ENCODE measurements around the gene FBXO28.
A peak's percentile ranks its signal among the peaks of the same experiment; 100 is the strongest.
"Not testable (repeated sequence)": the region's sequence is repeated elsewhere in the genome, so short reads cannot be mapped to it uniquely, and the experiment has no call there.

The FBXO28 gene

DNA sequence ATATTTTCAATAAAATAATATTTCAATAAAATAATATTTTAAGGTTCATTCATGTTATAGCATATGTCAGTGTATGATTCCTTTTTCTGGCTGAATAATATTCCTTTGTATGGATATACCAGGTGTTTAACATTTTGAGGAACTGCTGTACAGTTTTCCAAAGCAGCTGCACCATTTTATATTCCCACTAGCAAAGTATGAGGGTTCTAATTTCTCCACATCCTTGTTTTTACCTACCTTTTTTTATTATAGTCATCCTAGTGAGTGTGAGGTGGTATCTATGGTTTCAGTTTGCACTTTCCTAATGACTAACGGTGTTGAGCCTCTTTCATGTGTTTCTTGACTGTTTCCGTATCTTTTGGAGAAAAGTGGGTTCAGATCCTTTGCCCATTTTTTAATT is 74.4 kb downstream of the FBXO28 start:
- DNase-seq (ENCODE audit: low spot score) = no peak

- no peak for DNase-seq (ENCODE audit: low spot score)
These were observed 75.7 kb downstream of the FBXO28 start for GRCh38 chr1:224189561-224189960.

GRCh38 chr1:224192082-224192788 is 78.3 kb downstream of the FBXO28 start:
- DNase-seq (ENCODE audit: low spot score) = no peak

DNA sequence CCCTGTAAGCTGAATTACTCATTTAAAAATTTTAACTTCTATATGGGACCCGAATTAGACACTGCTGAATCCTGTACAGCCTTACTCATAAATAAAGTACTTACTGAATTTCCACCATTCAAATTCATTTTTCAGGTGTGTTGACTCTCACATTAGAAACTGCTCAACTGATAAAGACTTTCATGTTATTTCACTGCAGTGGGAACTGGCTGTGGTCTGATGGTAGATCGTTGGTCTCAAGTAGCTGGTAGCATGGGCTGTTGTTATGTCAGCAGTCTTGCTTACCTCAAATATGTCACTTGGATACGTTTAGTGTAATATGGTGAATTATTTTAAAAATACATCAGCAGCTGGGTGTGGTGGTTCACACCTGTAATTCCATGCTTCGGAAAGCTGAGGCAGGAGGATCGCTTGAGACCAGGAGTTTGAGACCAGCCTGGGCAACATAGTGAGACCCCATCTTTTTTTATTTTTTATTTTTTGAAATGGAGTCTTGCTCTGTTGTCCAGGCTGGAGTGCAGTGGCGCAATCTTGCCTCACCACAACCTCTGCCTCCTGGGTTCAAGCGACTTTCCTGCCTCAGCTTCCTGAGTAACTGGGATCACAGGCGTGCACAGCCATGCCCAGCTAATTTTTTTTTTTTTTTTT is 79.5 kb downstream of the FBXO28 start:
- DNase-seq (ENCODE audit: low spot score) = no peak

GRCh38 chr1:224196813-224197600 is 83.1 kb downstream of the FBXO28 start:
- no peak for DNase-seq (ENCODE audit: low spot score)

DNA sequence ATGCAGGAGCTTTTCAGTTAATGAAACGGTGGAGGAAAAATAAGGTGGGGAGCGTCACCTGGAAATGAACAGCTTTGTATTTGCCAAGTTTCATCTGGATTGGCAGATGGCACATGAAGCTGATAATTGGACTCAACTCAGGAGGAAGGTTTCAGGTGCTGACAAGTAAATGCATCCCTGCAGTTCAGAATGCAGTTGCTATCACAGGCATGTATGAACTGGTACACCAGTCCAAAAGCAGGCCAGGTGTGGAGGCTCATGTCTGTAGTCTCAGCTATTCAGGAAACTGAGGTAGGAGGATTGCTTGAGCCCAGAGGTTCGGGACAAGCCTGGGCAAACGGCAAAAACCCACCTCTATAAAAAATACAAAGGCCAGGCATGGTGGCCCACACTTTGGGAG is 84.7 kb downstream of the FBXO28 start:
- DNase-seq (ENCODE audit: low spot score) = no peak

DNA sequence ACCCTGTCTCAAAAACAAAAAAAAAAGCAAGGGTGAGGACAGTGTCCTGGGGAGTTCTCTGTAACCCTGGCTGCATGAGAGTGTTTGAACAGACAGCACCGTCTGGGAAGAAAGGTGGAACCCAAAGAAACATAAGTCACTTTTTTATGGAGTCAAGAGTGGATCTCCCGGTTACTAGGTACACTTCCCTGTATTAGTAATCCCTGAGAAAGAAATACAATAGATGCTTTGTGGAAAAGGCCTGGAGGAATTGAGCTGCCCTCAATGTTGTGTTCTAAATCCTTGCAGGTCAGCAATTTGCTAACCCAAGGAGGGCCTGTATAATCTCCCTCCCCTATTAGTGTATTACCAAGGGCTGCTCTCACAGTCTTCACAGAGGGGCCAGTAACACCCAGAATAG is 85.8 kb downstream of the FBXO28 start:
- peak; percentile 64 for DNase-seq (ENCODE audit: low spot score)

DNA sequence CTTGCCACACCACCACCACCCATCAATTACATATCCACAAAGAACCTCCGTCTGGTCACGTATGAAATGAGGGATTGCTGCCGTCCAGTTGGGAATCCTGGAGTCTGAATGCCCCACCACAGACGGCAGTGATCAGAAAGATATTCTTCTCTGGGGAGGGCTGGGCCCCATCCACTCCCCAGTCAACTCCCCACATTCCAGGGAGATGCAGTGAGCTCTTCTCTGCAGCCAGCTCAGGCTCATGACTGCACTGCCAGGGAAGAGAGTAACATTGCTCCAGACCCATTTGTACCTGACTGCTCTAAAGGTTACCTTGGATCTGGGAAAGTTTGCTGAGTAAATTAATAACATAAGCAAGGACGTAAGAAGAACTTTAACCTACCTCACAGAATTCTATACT is 87.5 kb downstream of the FBXO28 start:
- peak; percentile 76 for DNase-seq (ENCODE audit: low spot score)

- DNase-seq (ENCODE audit: low spot score) = no peak
These were observed 87.9 kb downstream of the FBXO28 start for GRCh38 chr1:224201853-224202252.

DNA sequence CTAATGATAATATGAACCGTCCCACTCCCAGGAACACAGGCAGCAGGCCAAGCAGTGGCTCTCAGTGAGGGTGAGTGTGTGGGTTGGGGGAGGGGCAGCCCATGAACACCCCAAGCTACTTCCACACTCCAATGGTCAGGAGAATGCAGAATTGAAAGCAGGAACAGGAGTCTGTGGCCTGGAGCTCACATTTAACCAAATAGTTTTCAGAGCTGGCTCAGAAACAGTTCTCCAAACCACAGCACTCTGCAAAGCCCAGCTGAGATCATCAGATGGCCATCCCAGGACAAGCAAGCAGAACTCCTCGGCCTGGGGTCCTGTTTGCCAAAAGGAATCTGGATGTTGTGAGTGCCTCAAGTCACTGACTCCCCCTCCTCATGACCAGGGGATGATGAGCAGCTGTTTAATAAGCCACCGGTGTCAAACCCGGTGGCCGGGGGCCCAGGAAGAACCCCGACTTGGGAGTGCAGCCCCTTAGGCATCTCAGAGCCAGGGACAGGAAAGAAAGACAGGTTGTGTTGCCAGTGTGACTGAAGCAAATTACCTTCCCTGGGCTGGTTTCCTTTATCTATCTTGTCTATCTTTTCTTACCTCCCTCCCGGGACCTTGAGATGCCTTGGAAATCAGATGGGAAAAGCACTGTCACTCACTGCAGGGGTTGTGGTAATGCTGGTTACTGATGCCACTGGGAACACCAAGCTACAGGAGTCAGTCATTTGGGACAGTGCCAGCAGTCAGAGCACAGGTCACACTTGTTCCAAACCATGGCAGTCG is 89.5 kb downstream of the FBXO28 start:
- peak; percentile 98 for DNase-seq (ENCODE audit: low spot score)

DNA sequence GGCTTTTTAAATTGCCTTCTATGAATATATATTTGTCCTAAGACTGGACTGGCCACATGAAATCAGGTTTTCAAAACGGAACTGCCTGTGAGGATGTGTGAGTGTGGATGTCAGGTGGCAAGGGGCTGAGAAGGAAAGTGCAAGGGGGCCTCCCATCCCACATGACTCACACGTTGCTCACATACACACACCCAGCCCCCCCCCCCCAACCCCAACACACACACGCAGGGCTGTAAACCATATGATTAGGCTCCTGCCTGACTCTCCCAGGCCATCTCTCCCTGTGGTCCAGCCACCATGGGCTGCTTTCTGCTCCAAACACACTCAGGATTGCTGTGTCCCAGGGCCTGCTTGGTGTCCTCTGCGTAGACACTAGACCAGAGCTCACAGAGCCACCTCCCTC is 91.5 kb downstream of the FBXO28 start:
- DNase-seq (ENCODE audit: low spot score) = peak; percentile 72

GRCh38 chr1:224205931-224206538 is 92.1 kb downstream of the FBXO28 start:
- not testable (repeated sequence) for DNase-seq (ENCODE audit: low spot score)

DNA sequence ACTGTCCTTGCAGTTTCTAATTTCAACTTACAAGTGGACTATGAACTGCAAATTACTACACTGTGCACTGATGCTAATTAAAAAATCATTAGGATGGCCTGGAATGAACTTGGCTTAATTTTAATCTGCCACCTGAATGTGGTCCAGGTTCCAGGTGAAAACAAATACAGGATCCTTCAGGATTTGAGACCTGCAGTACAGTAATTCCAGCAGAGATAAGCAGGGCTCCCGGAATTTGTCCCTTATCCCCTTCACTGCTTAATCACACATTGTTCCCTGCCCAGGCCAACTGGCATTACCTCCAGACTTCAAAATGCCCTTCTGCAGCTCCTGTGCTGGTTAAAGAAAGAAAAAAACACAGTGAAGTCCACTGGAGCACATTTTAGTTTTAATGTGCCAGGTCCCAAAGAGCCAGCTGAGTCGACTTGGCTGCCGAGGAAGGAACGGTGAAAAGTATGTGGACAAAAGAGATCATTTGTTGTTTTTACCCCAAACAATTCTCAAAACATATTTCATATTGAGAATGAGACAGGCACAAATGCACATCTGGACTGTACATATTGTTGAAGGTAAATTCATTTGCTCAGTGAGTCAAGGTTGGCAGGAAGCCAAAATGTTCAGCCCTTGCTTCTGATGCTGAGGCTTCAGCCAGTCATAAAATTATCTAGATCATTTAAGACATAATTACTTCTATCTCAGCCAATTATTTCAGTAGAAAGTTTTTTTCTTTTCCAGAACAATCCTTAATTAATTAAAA is 97.5 kb downstream of the FBXO28 start:
- DNase-seq (ENCODE audit: low spot score) = peak; percentile 69
